NCI-H345 treated with DMSO at 0.1 percent for 48 hours (cell line): ENCODE results near the gene PBRM1.
"Not testable (repeated sequence)": the region's sequence is repeated elsewhere in the genome, so short reads cannot be mapped to it uniquely, and the experiment has no call there.

Experiments
- DNase-seq: peaks from one replicate; lab custom pipeline; 2025; ENCODE audit not compliant: unreplicated experiment; lab: John Stamatoyannopoulos, UW

PBRM1 gene

GRCh38 chr3:52704611-52705437 is 19.1 kb upstream of the PBRM1 start:
- DNase-seq = no peak

DNA sequence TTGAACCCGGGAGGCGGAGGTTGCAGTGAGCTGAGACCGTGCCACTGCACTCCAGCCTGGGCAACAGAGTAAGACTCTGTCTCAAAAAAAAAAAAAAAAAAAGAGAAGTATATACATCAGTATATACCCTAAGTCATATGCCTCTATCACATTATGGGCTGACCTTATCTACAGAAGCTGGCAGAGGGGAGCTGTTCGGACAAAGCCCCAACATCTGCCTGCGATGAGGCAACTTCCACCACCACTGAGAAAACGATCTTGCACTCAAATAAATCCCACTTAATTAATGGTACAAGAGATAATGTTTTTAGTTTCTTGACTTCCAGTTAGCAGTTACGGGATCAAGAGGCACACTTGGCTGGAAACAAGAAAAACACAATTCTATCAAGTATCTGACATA is 17.6 kb upstream of the PBRM1 start:
- no peak for DNase-seq

- DNase-seq = no peak
Observed at GRCh38 chr3:52697632-52697965, 11.9 kb upstream of the PBRM1 start.

- no peak for DNase-seq
Observed at GRCh38 chr3:52696830-52697631, 11.3 kb upstream of the PBRM1 start.

DNA sequence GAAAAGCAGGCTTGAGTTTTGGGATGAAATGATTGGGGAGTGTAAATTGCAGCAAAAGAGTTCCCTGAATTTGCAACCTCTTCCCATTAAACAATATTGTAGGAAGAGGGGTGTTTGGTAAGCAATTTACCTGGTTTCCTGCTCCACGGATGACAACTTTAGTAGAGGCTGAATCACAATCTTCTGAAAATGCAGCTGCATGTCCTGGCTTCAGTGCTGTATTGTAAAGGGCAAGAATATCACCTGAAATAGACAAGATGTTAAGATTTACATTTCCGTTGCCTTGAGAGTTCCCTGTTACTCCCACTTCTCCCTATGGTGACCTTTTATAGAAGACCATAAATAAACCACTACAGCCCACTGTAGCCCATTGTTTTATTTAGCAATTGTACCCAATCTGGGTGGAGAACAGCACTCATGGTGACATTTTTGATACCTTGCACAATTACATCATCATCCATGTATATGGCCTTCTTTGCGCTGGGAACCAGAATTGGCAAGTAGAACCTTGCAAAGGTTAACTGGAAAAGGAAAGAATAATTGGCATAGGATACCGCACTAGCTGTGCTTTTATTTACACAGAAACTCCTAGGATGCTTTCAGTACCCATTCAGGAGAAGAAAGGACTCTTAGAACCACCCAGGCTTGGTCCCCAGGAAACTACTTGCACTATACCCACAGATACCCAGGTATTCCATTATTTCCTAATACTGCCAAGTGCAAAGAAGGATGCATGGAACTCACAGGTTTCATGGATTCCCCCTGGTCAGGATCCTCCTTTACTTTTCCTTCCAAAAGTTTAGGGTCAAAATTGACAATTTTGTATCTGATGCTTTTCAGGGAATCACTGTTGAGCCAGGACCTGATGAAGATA is 10.3 kb upstream of the PBRM1 start:
- DNase-seq = no peak

- DNase-seq = no peak
Observed at GRCh38 chr3:52694528-52695189, 8.9 kb upstream of the PBRM1 start.

DNA sequence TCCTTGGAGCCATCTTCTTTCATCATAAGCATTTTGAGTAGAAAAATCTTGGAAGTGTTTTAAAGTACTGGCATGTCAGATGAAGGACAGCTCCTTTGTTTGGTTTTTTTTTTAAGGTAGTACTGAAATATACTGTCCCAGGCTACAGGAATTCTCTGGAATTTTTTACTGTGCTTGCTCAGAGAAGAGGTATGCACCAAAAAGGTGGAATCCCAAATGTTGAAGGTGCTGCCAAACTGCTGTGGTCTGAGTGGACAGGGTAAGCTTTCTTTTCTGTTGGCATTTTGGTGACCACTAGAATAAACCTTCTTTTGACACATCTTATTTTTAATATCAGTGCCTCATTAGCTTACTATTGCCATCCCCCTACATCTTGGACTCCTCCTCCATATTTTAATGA is 7.4 kb upstream of the PBRM1 start:
- DNase-seq = no peak

- no peak for DNase-seq
Observed at GRCh38 chr3:52690560-52690959, 4.8 kb upstream of the PBRM1 start.

DNA sequence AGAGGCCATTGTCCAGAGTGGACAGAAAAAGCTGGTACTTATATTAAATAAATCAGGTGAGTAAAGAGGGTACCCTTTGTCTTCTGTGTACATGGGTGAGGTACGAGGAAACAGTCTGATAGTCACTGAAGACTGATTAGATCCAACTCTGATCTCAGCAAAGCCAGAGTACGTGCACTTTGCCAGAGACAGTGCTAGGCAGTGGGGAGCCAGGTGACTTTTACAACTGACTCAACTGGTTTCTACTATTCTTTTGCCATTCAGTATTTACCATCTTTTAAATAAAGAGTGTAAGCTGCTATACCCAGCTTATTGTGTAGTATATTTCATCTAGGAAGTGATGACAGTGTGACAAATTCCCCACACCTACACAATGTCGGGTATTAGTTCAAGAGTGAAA is 3.4 kb upstream of the PBRM1 start:
- no peak for DNase-seq

- no peak for DNase-seq
Observed at GRCh38 chr3:52688266-52688665, 2.6 kb upstream of the PBRM1 start.

- DNase-seq = peak; percentile 48
Observed at GRCh38 chr3:52685285-52685708, 416 bp downstream of the PBRM1 start.

- no peak for DNase-seq
Observed at GRCh38 chr3:52684184-52684583, 1.5 kb downstream of the PBRM1 start.

DNA sequence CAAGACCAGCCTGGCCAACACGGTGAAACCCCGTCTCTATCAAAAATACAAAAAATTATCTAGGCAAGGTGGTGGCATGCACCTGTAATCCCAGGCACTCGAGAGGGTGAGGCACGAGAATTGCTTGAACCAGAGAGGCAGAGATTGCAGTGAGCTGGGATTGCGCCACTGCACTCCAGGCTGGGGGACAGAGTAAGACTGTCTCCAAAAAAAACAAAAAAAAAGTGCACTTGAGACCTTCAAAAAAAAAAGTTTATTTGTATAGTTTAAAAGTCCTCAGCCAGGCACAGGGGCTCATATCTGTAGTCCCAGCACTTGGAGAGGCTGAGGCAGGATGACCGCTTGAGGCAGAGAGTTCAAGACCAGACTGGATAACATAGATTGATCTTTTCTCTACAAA is 2.1 kb downstream of the PBRM1 start:
- DNase-seq = no peak

GRCh38 chr3:52682016-52682415 is 3.7 kb downstream of the PBRM1 start:
- no peak for DNase-seq

- DNase-seq = no peak
Observed at GRCh38 chr3:52681596-52681995, 4.1 kb downstream of the PBRM1 start.

DNA sequence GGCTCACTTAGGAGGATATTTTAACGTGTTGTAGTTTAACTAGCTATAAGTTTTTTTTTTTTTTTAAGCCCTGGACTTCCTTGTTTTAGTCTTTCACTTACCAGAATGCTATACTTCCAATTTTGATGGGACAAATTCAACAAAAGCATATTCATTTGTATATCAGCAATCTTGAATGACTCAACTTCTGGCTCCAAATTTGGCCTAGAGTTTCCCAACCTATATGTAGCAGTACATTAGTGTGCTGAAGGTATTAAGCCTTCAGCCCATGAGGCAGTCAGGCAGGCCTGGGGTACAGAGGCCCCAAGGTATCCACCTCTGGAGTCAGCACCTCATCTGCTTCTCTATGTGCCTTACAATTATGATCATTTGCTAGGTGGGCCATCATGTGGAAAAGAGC is 5.9 kb downstream of the PBRM1 start:
- DNase-seq = no peak

DNA sequence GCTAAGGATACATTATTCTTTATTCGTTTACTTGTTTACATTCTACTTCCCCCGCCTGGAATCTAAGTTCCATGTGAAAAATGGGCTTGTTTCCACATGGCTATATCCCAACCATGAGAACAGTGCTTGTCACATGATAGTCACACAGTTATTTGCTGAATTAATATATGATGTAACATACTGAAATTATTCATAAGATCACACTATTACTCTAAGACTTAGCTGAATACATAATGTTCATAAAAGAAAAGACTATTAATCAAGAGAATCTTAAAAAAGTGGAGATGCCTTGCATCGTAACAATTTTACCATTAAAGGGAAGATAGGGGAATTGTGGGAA is 6.5 kb downstream of the PBRM1 start:
- DNase-seq = no peak

GRCh38 chr3:52678265-52679198 is 7.2 kb downstream of the PBRM1 start:
- no peak for DNase-seq

- not testable (repeated sequence) for DNase-seq
Observed at GRCh38 chr3:52676201-52676600, 9.5 kb downstream of the PBRM1 start.

GRCh38 chr3:52671676-52672075 is 14.0 kb downstream of the PBRM1 start:
- no peak for DNase-seq
